H9 (cell line): ENCODE data around the gene DHRS7C. TPM values are rescaled to one million over a fixed set of nuclear protein-coding genes. Genes with fewer than 3 reads are reported as not detected.

Source experiments
- DNase-seq: peaks from one replicate; pipeline ENCODE4 v3.0.0-alpha.2; 2017
- H2AFZ ChIP-seq: one replicate; pipeline ENCODE4 v1.6.1; 2013; ENCODE audit warnings: mild to moderate bottlenecking, low read length, control low read depth, moderate library complexity
- H2AK5ac ChIP-seq: 2 replicates; pipeline ENCODE4 v1.6.1; 2013; ENCODE audit warnings: low read length, control low read depth, mixed read lengths; ENCODE audit not compliant: insufficient read length
- H2BK120ac ChIP-seq: one replicate; pipeline ENCODE4 v1.6.1; 2013; ENCODE audit warnings: low read depth, mild to moderate bottlenecking, low read length, control low read depth, inconsistent platforms; ENCODE audit not compliant: poor library complexity, severe bottlenecking
- H2BK12ac ChIP-seq: 2 replicates; pipeline ENCODE4 v1.6.1; 2013; ENCODE audit warnings: low read length, control low read depth, mixed read lengths, low read depth; ENCODE audit not compliant: insufficient read length
- H2BK15ac ChIP-seq: 2 replicates; pipeline ENCODE4 v1.6.1; 2013; ENCODE audit warnings: low read depth, low read length, control low read depth
- H2BK20ac ChIP-seq: one replicate; pipeline ENCODE4 v1.6.1; 2013; ENCODE audit warnings: low read depth, mild to moderate bottlenecking, low read length, control low read depth, inconsistent platforms; ENCODE audit not compliant: poor library complexity, severe bottlenecking
- H2BK5ac ChIP-seq: 2 replicates; pipeline ENCODE4 v1.6.1; 2013; ENCODE audit warnings: low read length, control low read depth, mixed read lengths; ENCODE audit not compliant: insufficient read length
- H3K14ac ChIP-seq: 2 replicates; pipeline ENCODE4 v1.6.1; 2013; ENCODE audit warnings: low read length, control low read depth; ENCODE audit not compliant: insufficient read depth
- H3K18ac ChIP-seq: 2 replicates; pipeline ENCODE4 v1.6.1; 2013; ENCODE audit warnings: low read depth, mild to moderate bottlenecking, mixed read lengths, low read length, control low read depth; ENCODE audit not compliant: insufficient read length
- H3K23ac ChIP-seq: 2 replicates; pipeline ENCODE4 v1.6.1; 2013; ENCODE audit warnings: low read length, control low read depth, mixed read lengths, low read depth; ENCODE audit not compliant: insufficient read length
- H3K23me2 ChIP-seq: 2 replicates; pipeline ENCODE4 v1.6.1; 2013; ENCODE audit warnings: low read depth, mild to moderate bottlenecking, mixed read lengths, low read length, control low read depth; ENCODE audit not compliant: insufficient read length, poor library complexity, severe bottlenecking
- H3K27ac ChIP-seq: 2 replicates; pipeline ENCODE4 v1.5.1; 2013; ENCODE audit warnings: low read length, control low read depth, mixed read lengths, low read depth; ENCODE audit not compliant: insufficient read length
- H3K27me3 ChIP-seq: 2 replicates; pipeline ENCODE4 v1.6.1; 2013; ENCODE audit warnings: low read length, control low read depth, inconsistent platforms; ENCODE audit not compliant: insufficient read depth
- H3K4ac ChIP-seq: 2 replicates; pipeline ENCODE4 v1.6.1; 2013; ENCODE audit warnings: low read depth, mild to moderate bottlenecking, control low read depth, inconsistent platforms, low read length, moderate library complexity
- H3K4me1 ChIP-seq: 2 replicates; pipeline ENCODE4 v1.6.1; 2013; ENCODE audit warnings: low read length, control low read depth, inconsistent platforms; ENCODE audit not compliant: insufficient read depth
- H3K4me2 ChIP-seq: 2 replicates; pipeline ENCODE4 v1.6.1; 2013; ENCODE audit warnings: low read length, control low read depth, mixed read lengths; ENCODE audit not compliant: insufficient read length, insufficient read depth
- H3K56ac ChIP-seq: 2 replicates; pipeline ENCODE4 v1.6.1; 2013; ENCODE audit warnings: low read depth, mild to moderate bottlenecking, mixed read lengths, low read length, control low read depth; ENCODE audit not compliant: insufficient read length
- H3K79me1 ChIP-seq: 2 replicates; pipeline ENCODE4 v1.6.1; 2013; ENCODE audit warnings: low read depth, mild to moderate bottlenecking, moderate library complexity, low read length, control low read depth, inconsistent platforms; ENCODE audit not compliant: insufficient read depth, poor library complexity, severe bottlenecking
- H3K79me2 ChIP-seq: 2 replicates; pipeline ENCODE4 v1.6.1; 2013; ENCODE audit warnings: low read length, control low read depth, inconsistent platforms; ENCODE audit not compliant: insufficient read depth
- H3K9ac ChIP-seq: 2 replicates; pipeline ENCODE4 v1.6.1; 2013; ENCODE audit warnings: low read length, control low read depth, mixed read lengths; ENCODE audit not compliant: insufficient read length; ENCODE audit errors: extremely low read depth
- H3K9me3 ChIP-seq: one replicate; pipeline ENCODE4 v1.6.1; 2013; ENCODE audit warnings: low read depth, low read length, inconsistent platforms; ENCODE audit not compliant: control insufficient read depth
- H3T11ph ChIP-seq: one replicate; pipeline ENCODE4 v1.6.1; 2013; ENCODE audit warnings: mild to moderate bottlenecking, low read length, control low read depth, inconsistent platforms
- H4K20me1 ChIP-seq: one replicate; pipeline ENCODE4 v1.6.1; 2013; ENCODE audit not compliant: control insufficient read depth, insufficient read length, insufficient read depth
- H4K5ac ChIP-seq: 2 replicates; pipeline ENCODE4 v1.6.1; 2013; ENCODE audit warnings: low read depth, mild to moderate bottlenecking, mixed read lengths, low read length, control low read depth; ENCODE audit not compliant: insufficient read length
- H4K8ac ChIP-seq: replicated peaks from 2 replicates; pipeline ENCODE4 v1.6.1; 2013; ENCODE audit warnings: low read length, control low read depth, mixed read lengths, low read depth; ENCODE audit not compliant: insufficient read length
- H4K91ac ChIP-seq: 2 replicates; pipeline ENCODE4 v1.6.1; 2013; ENCODE audit warnings: low read depth, mild to moderate bottlenecking, moderate library complexity, mixed read lengths, low read length, control low read depth; ENCODE audit not compliant: insufficient read length
- H3K27ac Mint-ChIP-seq, 3 experiments: 2 replicates in 2 of 3; 3 replicates in 1 of 3; pipeline ENCODE4 v1.8.0; 2020 to 2021; ENCODE audit warnings: mixed read lengths in 3 of 3, mild to moderate bottlenecking in 1 of 3, moderate library complexity in 1 of 3
- H3K27me3 Mint-ChIP-seq: 2 replicates; pipeline ENCODE4 v1.8.0; 2021; ENCODE audit warnings: low read depth, mild to moderate bottlenecking, moderate library complexity, mixed read lengths
- H3K36me3 Mint-ChIP-seq, 3 experiments: 2 replicates in 2 of 3; 3 replicates in 1 of 3; pipeline ENCODE4 v1.8.0; 2020 to 2021; ENCODE audit warnings: low read depth in 3 of 3, mixed read lengths in 3 of 3; ENCODE audit not compliant: insufficient read depth in 1 of 3
- H3K4me1 Mint-ChIP-seq, 2 experiments: 2 replicates each; pipeline ENCODE4 v1.8.0; 2020; ENCODE audit warnings: mixed read lengths in 2 of 2
- H3K4me3 Mint-ChIP-seq, 2 experiments: 2 replicates in 1 of 2; 3 replicates in 1 of 2; pipeline ENCODE4 v1.8.0; 2020 to 2021; ENCODE audit warnings: mild to moderate bottlenecking in 2 of 2, mixed read lengths in 2 of 2, moderate library complexity in 1 of 2
- H3K9me3 Mint-ChIP-seq, 2 experiments: 2 replicates in 1 of 2; 3 replicates in 1 of 2; pipeline ENCODE4 v1.8.0; 2020; ENCODE audit warnings: mild to moderate bottlenecking in 2 of 2, mixed read lengths in 2 of 2, moderate library complexity in 1 of 2
- WGBS: extraction: QIAGEN DNeasy Blood & Tissue Kit; methylation state at CpG from one replicate; pipeline ENCODE4 v1.1.7; 2013; ENCODE audit warnings: missing lambda C conversion rate, low lambda C conversion rate, mixed read lengths; ENCODE audit not compliant: insufficient read length; ENCODE audit errors: extremely low coverage; 5-methylcytosine and 5-hydroxymethylcytosine counted together
- total RNA-seq: library from RNA; stranded (reverse); gene quantifications from 2 replicates; pipeline ENCODE4 v1.2.1, GENCODE V29; 2021
- TF ChIP-seq, protein P1 (sequence below): fragments of 200-600 bp; sonication (generic); conservative IDR thresholded peaks from 3 replicates; pipeline ENCODE4 v1.8.0; 2021; ENCODE audit warnings: antibody characterized with exemption, mild to moderate bottlenecking

Gene DHRS7C
- total RNA-seq, 1 experiment from 2014 or later = not detected

DNA sequence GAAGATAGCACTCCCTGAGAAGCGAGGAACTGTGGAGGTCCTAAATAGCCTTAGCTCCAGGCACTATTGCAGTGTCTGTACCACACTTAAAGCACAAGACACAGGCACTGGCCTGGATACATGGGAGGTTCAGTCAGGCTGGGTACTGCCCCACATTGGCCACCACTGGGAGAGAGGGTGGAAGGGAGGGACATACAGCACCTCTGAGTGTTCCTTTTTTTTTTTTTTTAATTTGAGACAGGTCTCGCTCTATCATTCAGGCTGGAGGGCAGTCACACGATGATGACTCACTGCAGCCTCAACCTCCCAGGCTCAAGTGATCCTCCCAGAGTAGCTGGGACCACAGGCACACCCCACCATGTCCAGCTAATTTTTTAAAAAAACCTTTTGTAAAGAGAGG lies 29.1 kb upstream of the DHRS7C start:
- no peaks in the 10 kb centered on the region for H3K79me1 ChIP-seq
- no peak overlapping the region for H3K4ac ChIP-seq
- no peak overlapping the region for H3K9ac ChIP-seq
- no peak overlapping the region for H3K18ac ChIP-seq
- H3K4me1 ChIP-seq = peaks cover 3% of the 10 kb centered on the region; the same call in 1 of the 2 replicates
- H3K23ac ChIP-seq = no peak overlapping the region
- H3K27ac ChIP-seq = no peak overlapping the region
- TF ChIP-seq, protein P1, sequence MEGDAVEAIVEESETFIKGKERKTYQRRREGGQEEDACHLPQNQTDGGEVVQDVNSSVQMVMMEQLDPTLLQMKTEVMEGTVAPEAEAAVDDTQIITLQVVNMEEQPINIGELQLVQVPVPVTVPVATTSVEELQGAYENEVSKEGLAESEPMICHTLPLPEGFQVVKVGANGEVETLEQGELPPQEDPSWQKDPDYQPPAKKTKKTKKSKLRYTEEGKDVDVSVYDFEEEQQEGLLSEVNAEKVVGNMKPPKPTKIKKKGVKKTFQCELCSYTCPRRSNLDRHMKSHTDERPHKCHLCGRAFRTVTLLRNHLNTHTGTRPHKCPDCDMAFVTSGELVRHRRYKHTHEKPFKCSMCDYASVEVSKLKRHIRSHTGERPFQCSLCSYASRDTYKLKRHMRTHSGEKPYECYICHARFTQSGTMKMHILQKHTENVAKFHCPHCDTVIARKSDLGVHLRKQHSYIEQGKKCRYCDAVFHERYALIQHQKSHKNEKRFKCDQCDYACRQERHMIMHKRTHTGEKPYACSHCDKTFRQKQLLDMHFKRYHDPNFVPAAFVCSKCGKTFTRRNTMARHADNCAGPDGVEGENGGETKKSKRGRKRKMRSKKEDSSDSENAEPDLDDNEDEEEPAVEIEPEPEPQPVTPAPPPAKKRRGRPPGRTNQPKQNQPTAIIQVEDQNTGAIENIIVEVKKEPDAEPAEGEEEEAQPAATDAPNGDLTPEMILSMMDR = no peak
- H2BK5ac ChIP-seq = no peak overlapping the region
- no peak overlapping the region for H2BK120ac ChIP-seq
- Mint-ChIP-seq H3K4me1 (peaks cover 4 to 6% of the 10 kb centered on the region in 2 experiments; a peak in 3 of 4 replicates), H3K27ac (no peak overlapping the region), H3K27me3 (no peaks in the 10 kb centered on the region), H3K36me3 (no peaks in the 10 kb centered on the region), H3K9me3 (peaks cover 2 to 3% of the 10 kb centered on the region in 2 experiments; a peak in 3 of 5 replicates), H3K4me3 (no peak overlapping the region)
- H4K20me1 ChIP-seq = no peaks in the 10 kb centered on the region
- H4K8ac ChIP-seq = no peak overlapping the region
- H2AFZ ChIP-seq = no peak overlapping the region
- H2BK12ac ChIP-seq = no peak overlapping the region
- H3T11ph ChIP-seq = no peak overlapping the region
- no peak overlapping the region for H2BK20ac ChIP-seq
- H3K56ac ChIP-seq = no peak overlapping the region
- H3K27me3 ChIP-seq = no peaks in the 10 kb centered on the region
- H2AK5ac ChIP-seq = no peak overlapping the region
- no peaks in the 10 kb centered on the region for H3K23me2 ChIP-seq
- DNase-seq = no peak
- no peak overlapping the region for H3K14ac ChIP-seq
- no peaks in the 10 kb centered on the region for H3K9me3 ChIP-seq
- no peaks in the 10 kb centered on the region for H3K79me2 ChIP-seq
- no peak overlapping the region for H2BK15ac ChIP-seq
- no CpG with 5 or more reads among the region's 3 CpGs for WGBS
- no peak overlapping the region for H3K4me2 ChIP-seq
- H4K5ac ChIP-seq = no peak overlapping the region
- no peak overlapping the region for H4K91ac ChIP-seq
